Astrocyte of the spinal cord (primary cell): ENCODE measurements around the gene HDLBP.
"Not testable (repeated sequence)": the region's sequence is repeated elsewhere in the genome, so short reads cannot be mapped to it uniquely, and the experiment has no call there.

Source experiments
- DNase-seq: peaks from one replicate; pipeline ENCODE4 v3.0.0; 2011; ENCODE audit warnings: low read depth, low spot score
- H3K4me3 ChIP-seq: 2 replicates; pipeline ENCODE4 v1.5.1; 2011; ENCODE audit warnings: low read depth, mild to moderate bottlenecking, low read length, moderate library complexity
- CTCF ChIP-seq: IDR thresholded peaks from 2 replicates; pipeline ENCODE4 v1.5.1; 2012; ENCODE audit warnings: low read depth, mild to moderate bottlenecking, low read length, inconsistent platforms
- in situ Hi-C: cut with HindIII; loops from 2 replicates; pipeline ENCODE4 v1.10.0; 2017; ENCODE audit warnings: low sequenced_read_pairs

HDLBP gene

GRCh38 chr2:241279413-241279812 is 36.1 kb downstream of the HDLBP start:
- in situ Hi-C loops: no loop called here
- H3K4me3 ChIP-seq: no peak overlapping the region
- no peak for DNase-seq
- no peak for TF ChIP-seq CTCF

DNA sequence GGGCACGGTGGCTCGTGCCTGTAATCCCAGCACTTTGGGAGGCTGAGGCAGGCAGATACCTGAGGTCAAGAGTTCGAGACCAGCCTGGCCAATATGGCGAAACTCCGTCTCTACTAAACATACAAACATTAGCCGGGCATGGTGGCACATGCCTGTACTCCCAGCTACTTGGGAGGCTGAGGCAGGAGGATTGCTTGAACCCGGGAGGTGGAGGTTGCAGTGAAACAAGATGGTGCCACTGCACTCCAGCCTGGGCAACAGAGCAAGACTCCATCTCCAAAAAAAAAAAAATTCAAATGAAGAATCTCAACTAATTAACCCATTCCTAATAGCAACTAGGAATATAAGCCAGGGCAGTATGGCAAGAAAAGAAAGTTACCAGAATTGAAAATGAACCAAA is 37.2 kb downstream of the HDLBP start:
- in situ Hi-C loops, DNase-seq, H3K4me3 ChIP-seq: not testable (repeated sequence)

- in situ Hi-C loops: no loop called here
- no peak for TF ChIP-seq CTCF
- no peak overlapping the region for H3K4me3 ChIP-seq
- no peak for DNase-seq
These were observed 39.6 kb downstream of the HDLBP start for GRCh38 chr2:241275910-241276309.

GRCh38 chr2:241275504-241275903 is 40.0 kb downstream of the HDLBP start:
- in situ Hi-C loops: no loop called here
- TF ChIP-seq CTCF: no peak
- no peak overlapping the region for H3K4me3 ChIP-seq
- DNase-seq: no peak

DNA sequence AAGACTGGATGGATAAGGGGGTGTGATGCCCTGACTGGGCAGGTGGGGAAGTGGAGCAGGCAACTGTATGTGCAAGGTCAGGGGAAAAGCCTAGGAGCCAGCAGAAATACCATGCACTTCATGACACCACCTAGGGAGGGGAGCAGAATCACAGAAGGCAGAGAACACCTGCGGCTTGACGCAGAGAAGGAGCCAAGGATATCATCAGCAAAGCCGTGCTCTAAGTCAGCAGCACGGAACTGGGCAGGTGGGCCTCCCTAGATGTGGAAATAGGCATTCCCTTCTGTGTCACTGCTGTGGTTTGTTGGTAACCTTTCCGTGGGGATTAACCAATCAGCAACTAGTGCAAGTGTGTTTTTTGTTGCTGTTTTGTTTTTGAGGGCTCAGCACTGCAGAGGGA is 41.3 kb downstream of the HDLBP start:
- H3K4me3 ChIP-seq: no peak overlapping the region
- in situ Hi-C loops: no loop called here
- DNase-seq: no peak
- no peak for TF ChIP-seq CTCF

DNA sequence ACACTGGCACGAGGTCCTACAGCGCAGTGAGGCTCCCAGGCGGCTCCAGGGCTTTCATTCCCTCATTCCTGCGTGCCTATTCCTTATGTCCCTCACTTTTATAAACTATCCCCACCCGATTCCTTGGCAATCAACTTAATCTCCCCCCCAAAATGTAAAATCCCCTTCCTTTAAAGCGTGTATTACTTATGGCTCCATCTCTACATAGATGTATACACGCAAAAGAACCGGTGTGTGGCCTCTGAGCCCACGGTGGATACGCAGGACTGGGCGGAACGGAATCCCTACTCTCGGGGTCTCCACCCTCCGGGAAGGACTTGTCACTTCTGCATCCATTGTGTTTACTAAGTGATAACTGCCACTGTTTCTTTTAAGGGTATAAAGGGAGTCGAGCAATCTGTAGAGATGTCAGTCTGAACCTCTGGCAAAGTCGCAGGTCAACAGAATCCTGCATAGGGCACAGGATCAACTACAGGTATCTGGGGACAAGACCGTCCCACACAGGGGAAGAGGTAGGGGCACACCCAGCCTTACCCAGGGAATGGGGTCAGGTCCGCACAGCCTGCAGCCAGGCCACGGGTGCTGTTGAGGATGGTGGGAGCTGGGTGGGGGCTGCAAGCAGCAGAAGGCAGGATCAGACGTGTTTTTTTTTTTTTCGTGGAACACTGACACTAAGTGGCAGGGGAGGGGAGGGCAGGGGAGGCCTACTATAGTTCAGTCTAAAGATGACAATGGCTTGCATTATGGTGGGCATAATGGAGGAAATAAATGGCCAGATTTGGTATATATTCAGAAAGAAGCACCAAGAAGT is 42.1 kb downstream of the HDLBP start:
- in situ Hi-C loops: no loop called here
- H3K4me3 ChIP-seq: peak overlapping the region; percentile 61
- no peak for DNase-seq
- no peak for TF ChIP-seq CTCF

- in situ Hi-C loops: no loop called here
- H3K4me3 ChIP-seq: peak overlapping the region; percentile 61
- DNase-seq: peak; percentile 55
- TF ChIP-seq CTCF: no peak
These were observed 42.9 kb downstream of the HDLBP start for GRCh38 chr2:241272303-241273209.
